ENCODE data around the gene THRB.

Gene THRB

GRCh38 chr3:24336101-24336500, 158.5 kb downstream of the THRB start:
- no peak overlapping the region for H3K27ac Mint-ChIP-seq
- H3K9me3 Mint-ChIP-seq, result no peaks in the 10 kb centered on the region
- H3K27me3 Mint-ChIP-seq, result no peaks in the 10 kb centered on the region
- no peaks in the 10 kb centered on the region for H3K4me1 Mint-ChIP-seq
- no peaks in the 10 kb centered on the region for H3K36me3 Mint-ChIP-seq
- no peak overlapping the region for H3K4me3 Mint-ChIP-seq

GRCh38 chr3:24332092-24332491, 162.6 kb downstream of the THRB start:
- H3K4me3 Mint-ChIP-seq, result no peak overlapping the region
- H3K9me3 Mint-ChIP-seq, result no peaks in the 10 kb centered on the region
- no peaks in the 10 kb centered on the region for H3K36me3 Mint-ChIP-seq
- no peaks in the 10 kb centered on the region for H3K4me1 Mint-ChIP-seq
- no peak overlapping the region for H3K27ac Mint-ChIP-seq
- H3K27me3 Mint-ChIP-seq, result no peaks in the 10 kb centered on the region

GRCh38 chr3:24323272-24323671, 171.4 kb downstream of the THRB start:
- no peak overlapping the region for H3K27ac Mint-ChIP-seq

GRCh38 chr3:24320601-24321000, 174.0 kb downstream of the THRB start:
- Mint-ChIP-seq H3K4me1 (no peaks in the 10 kb centered on the region), H3K4me3 (no peak overlapping the region), H3K27ac (no peak overlapping the region), H3K36me3 (no peaks in the 10 kb centered on the region), H3K9me3 (no peaks in the 10 kb centered on the region), H3K27me3 (no peaks in the 10 kb centered on the region)

More at GRCh38 chr3:24323272-24323671, 171.4 kb downstream of the THRB start:
- Mint-ChIP-seq H3K9me3 (no peaks in the 10 kb centered on the region), H3K27me3 (no peaks in the 10 kb centered on the region), H3K36me3 (no peaks in the 10 kb centered on the region), H3K4me3 (no peak overlapping the region), H3K4me1 (no peaks in the 10 kb centered on the region)

GRCh38 chr3:24318677-24319287, 175.9 kb downstream of the THRB start:
- Mint-ChIP-seq H3K4me1 (no peaks in the 10 kb centered on the region), H3K9me3 (no peaks in the 10 kb centered on the region), H3K27ac (no peak overlapping the region), H3K27me3 (no peaks in the 10 kb centered on the region), H3K36me3 (no peaks in the 10 kb centered on the region), H3K4me3 (no peak overlapping the region)

- Mint-ChIP-seq H3K27me3 (peaks cover 1% of the 10 kb centered on the region), H3K9me3 (no peaks in the 10 kb centered on the region), H3K4me1 (no peaks in the 10 kb centered on the region), H3K27ac (no peak overlapping the region), H3K4me3 (no peak overlapping the region), H3K36me3 (no peaks in the 10 kb centered on the region)
Observed at GRCh38 chr3:24316887-24317383, 177.7 kb downstream of the THRB start.

- Mint-ChIP-seq H3K27me3 (peaks cover 1% of the 10 kb centered on the region), H3K4me3 (no peak overlapping the region), H3K36me3 (no peaks in the 10 kb centered on the region), H3K9me3 (no peaks in the 10 kb centered on the region), H3K27ac (no peak overlapping the region), H3K4me1 (no peaks in the 10 kb centered on the region)
Observed at GRCh38 chr3:24315971-24316370, 178.7 kb downstream of the THRB start.

GRCh38 chr3:24315356-24315755, 179.3 kb downstream of the THRB start:
- Mint-ChIP-seq H3K4me3 (no peak overlapping the region), H3K9me3 (no peaks in the 10 kb centered on the region), H3K4me1 (no peaks in the 10 kb centered on the region), H3K36me3 (no peaks in the 10 kb centered on the region), H3K27me3 (peaks cover 1% of the 10 kb centered on the region), H3K27ac (no peak overlapping the region)

GRCh38 chr3:24311881-24312280, 182.8 kb downstream of the THRB start:
- no peak overlapping the region for H3K4me3 Mint-ChIP-seq
- H3K27ac Mint-ChIP-seq, result no peak overlapping the region
- H3K4me1 Mint-ChIP-seq, result no peaks in the 10 kb centered on the region
- H3K27me3 Mint-ChIP-seq, result peaks cover 1% of the 10 kb centered on the region
- no peaks in the 10 kb centered on the region for H3K36me3 Mint-ChIP-seq
- no peaks in the 10 kb centered on the region for H3K9me3 Mint-ChIP-seq

- Mint-ChIP-seq H3K4me1 (no peaks in the 10 kb centered on the region), H3K9me3 (no peaks in the 10 kb centered on the region), H3K36me3 (no peaks in the 10 kb centered on the region)
Observed at GRCh38 chr3:24310887-24311286, 183.8 kb downstream of the THRB start.

GRCh38 chr3:24306518-24306917, 188.1 kb downstream of the THRB start:
- Mint-ChIP-seq H3K9me3 (no peaks in the 10 kb centered on the region), H3K4me1 (no peaks in the 10 kb centered on the region), H3K4me3 (no peak overlapping the region), H3K27ac (no peak overlapping the region), H3K27me3 (peaks cover 4% of the 10 kb centered on the region), H3K36me3 (no peaks in the 10 kb centered on the region)

More at GRCh38 chr3:24310887-24311286, 183.8 kb downstream of the THRB start:
- Mint-ChIP-seq H3K27me3 (peaks cover 1% of the 10 kb centered on the region), H3K27ac (no peak overlapping the region), H3K4me3 (no peak overlapping the region)

- Mint-ChIP-seq H3K36me3 (no peaks in the 10 kb centered on the region), H3K9me3 (no peaks in the 10 kb centered on the region), H3K4me1 (no peaks in the 10 kb centered on the region), H3K4me3 (no peak overlapping the region), H3K27me3 (peaks cover 4% of the 10 kb centered on the region), H3K27ac (no peak overlapping the region)
Observed at GRCh38 chr3:24305795-24306467, 188.7 kb downstream of the THRB start.

GRCh38 chr3:24303057-24303754, 191.4 kb downstream of the THRB start:
- Mint-ChIP-seq H3K27ac (no peak overlapping the region), H3K4me1 (no peaks in the 10 kb centered on the region), H3K9me3 (no peaks in the 10 kb centered on the region), H3K27me3 (peaks cover 5% of the 10 kb centered on the region), H3K4me3 (no peak overlapping the region), H3K36me3 (no peaks in the 10 kb centered on the region)

- H3K9me3 Mint-ChIP-seq, result no peaks in the 10 kb centered on the region
- peaks cover 5% of the 10 kb centered on the region for H3K27me3 Mint-ChIP-seq
- H3K4me1 Mint-ChIP-seq, result no peaks in the 10 kb centered on the region
- H3K36me3 Mint-ChIP-seq, result no peaks in the 10 kb centered on the region
- no peak overlapping the region for H3K27ac Mint-ChIP-seq
- H3K4me3 Mint-ChIP-seq, result no peak overlapping the region
Observed at GRCh38 chr3:24302396-24302795, 192.3 kb downstream of the THRB start.

- Mint-ChIP-seq H3K27ac (no peak overlapping the region), H3K4me3 (no peak overlapping the region), H3K36me3 (no peaks in the 10 kb centered on the region), H3K9me3 (no peaks in the 10 kb centered on the region), H3K27me3 (peaks cover 5% of the 10 kb centered on the region), H3K4me1 (no peaks in the 10 kb centered on the region)
Observed at GRCh38 chr3:24300949-24301348, 193.7 kb downstream of the THRB start.
